GM08714 (cell line): ENCODE results near the gene TBC1D1.

Experiments
- H3K4me3 ChIP-seq: fragments of 200-500 bp; sonication (Bioruptor generic); 2 replicates; pipeline ENCODE4 v1.5.1; 2014; ENCODE audit warnings: mild to moderate bottlenecking, low read length, inconsistent platforms
- ZNF274 ChIP-seq: IDR thresholded peaks from 2 replicates; pipeline ENCODE4 v1.6.1; 2012; ENCODE audit warnings: mild to moderate bottlenecking, low read depth, low read length

TBC1D1 gene

DNA sequence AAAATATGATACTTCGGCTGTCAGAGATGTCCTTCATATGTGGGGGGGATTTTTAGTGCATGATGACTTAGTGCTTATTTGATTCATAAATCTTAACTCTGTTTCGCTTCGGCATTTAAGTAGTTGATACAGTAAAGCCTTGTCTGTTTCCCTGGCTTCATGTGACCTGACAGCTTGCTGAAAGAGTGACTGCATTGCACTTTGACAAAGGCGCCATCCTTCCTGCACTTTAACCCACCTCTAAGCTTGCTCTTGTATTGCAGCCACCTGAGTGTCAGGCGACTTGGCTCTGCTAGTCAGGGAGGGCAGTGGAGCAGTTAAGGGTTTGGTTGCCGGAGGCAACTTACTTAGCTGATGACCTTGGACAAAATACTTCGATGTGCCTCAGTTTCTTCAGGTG lies 134.8 kb downstream of the TBC1D1 start:
- no peak overlapping the region for H3K4me3 ChIP-seq
- no peak for TF ChIP-seq ZNF274

DNA sequence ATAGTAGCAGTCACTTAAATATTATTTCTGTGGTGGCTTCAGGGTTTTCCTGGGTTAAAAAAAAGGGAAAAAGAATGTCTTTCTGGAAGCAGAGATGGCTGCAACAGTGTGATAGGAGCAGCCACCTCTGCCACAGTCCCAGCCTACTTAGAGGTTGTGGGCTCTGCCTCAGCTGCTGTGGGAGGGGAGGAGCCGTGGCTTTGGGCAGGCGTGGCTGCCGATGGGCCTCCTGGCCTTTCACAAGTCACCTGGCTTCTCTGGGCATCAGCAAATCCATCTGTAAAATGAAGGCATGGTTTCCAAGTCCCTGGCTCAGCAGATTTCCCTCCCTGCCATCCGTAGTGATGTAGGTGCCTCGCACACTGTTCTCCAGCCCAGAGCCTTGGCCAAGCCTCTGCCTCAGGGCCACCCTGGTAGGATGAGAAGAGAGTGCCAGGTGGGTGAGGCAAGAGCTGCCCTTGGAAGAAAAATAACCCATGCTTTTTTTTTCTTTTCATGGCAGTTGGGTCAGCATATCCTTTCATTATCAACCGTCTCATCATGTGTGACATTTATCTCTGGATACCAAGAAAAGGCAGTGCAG lies 135.4 kb downstream of the TBC1D1 start:
- no peak overlapping the region for H3K4me3 ChIP-seq
- TF ChIP-seq ZNF274 = no peak

- no peak overlapping the region for H3K4me3 ChIP-seq
- no peak for TF ChIP-seq ZNF274
Observed at GRCh38 chr4:38030023-38030422, 139.1 kb downstream of the TBC1D1 start.

DNA sequence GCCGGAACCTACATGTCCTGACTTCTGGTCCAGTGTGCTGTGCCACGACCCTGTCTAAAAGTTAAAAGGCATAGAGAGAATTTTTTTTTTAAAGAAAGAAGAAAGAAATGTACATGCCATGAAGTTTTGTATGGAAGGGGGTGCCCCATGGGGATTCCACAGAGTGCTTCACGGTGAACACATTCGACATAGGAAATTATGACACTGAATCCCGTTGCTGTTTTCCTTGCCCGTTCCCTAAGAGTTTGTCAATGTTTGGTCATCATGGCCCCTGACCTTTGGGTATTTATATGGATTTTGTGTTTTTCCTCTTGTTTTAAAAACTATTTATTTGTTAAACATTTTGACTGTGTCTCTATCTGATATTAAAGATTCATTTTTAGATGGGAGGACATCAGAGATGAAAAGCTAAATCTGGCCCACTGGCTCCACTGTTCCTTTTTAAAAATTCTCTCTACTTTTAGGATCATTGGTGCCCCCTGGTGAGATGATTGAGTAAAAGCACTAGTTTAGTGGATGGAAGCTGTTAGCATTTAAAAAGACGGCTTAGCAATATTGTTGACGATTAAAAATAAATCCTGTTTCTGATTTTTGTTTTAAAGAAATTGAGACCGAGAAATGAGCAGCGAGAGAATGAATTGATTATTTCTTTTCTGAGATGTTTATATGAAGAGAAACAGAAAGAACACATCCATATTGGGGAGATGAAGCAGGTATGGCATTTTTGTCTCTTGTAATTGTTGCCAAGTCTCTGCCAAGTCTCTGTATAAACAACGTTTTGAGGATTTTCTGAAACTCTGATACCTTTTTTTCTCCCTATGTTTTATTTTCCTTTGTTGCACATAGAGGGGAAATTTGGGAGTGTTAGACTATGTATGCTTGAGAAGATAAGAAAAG lies 144.3 kb downstream of the TBC1D1 start:
- TF ChIP-seq ZNF274 = no peak
- no peak overlapping the region for H3K4me3 ChIP-seq

DNA sequence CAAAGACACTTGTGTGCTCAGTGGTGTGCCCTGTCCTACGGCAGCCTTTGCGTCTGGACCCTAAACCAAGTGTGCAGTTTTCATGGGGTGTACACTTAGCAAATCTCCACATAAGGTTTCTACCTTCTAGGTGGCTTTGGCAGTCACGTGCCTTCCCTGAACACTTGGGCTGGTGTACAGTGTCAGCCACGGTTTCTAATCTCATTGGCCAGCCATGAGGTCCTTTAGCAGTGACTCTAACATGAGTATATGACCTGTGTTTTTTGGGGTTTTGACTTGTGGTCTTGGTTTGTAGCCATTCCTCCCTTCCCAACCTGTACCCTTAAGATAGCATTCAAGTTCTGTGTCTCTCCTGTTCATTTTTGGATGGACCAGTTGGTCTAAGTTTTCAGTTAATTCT lies 145.7 kb downstream of the TBC1D1 start:
- TF ChIP-seq ZNF274 = no peak
- H3K4me3 ChIP-seq = no peak overlapping the region

- no peak for TF ChIP-seq ZNF274
- H3K4me3 ChIP-seq = no peak overlapping the region
Observed at GRCh38 chr4:38037612-38038011, 146.7 kb downstream of the TBC1D1 start.

- no peak overlapping the region for H3K4me3 ChIP-seq
- TF ChIP-seq ZNF274 = no peak
Observed at GRCh38 chr4:38040619-38041018, 149.7 kb downstream of the TBC1D1 start.

- no peak overlapping the region for H3K4me3 ChIP-seq
- TF ChIP-seq ZNF274 = no peak
Observed at GRCh38 chr4:38044060-38044459, 153.2 kb downstream of the TBC1D1 start.

- no peak overlapping the region for H3K4me3 ChIP-seq
- TF ChIP-seq ZNF274 = no peak
Observed at GRCh38 chr4:38045289-38045988, 154.6 kb downstream of the TBC1D1 start.

- TF ChIP-seq ZNF274 = no peak
- no peak overlapping the region for H3K4me3 ChIP-seq
Observed at GRCh38 chr4:38046727-38047489, 156.0 kb downstream of the TBC1D1 start.

DNA sequence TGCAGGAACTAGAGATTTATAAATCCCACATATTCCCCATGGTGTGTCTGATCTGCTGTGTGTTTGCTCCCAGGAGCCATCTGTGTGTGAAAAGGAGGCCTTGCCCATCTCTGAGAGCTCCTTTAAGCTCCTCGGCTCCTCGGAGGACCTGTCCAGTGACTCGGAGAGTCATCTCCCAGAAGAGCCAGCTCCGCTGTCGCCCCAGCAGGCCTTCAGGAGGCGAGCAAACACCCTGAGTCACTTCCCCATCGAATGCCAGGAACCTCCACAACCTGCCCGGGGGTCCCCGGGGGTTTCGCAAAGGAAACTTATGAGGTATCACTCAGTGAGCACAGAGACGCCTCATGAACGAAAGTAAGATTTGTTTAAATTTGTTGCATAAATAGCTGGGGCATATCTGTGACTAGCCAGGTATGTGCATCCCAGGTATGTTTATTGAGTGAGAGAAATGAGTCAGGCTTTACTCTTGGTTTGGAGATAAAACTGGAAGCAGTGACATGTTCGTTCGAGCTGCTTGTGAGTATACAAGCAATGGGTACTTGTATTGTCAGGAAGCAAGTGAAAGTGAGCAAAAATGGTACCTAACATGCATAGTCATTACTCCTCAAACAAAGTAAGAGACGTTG lies 158.8 kb downstream of the TBC1D1 start:
- no peak for TF ChIP-seq ZNF274
- H3K4me3 ChIP-seq = no peak overlapping the region

DNA sequence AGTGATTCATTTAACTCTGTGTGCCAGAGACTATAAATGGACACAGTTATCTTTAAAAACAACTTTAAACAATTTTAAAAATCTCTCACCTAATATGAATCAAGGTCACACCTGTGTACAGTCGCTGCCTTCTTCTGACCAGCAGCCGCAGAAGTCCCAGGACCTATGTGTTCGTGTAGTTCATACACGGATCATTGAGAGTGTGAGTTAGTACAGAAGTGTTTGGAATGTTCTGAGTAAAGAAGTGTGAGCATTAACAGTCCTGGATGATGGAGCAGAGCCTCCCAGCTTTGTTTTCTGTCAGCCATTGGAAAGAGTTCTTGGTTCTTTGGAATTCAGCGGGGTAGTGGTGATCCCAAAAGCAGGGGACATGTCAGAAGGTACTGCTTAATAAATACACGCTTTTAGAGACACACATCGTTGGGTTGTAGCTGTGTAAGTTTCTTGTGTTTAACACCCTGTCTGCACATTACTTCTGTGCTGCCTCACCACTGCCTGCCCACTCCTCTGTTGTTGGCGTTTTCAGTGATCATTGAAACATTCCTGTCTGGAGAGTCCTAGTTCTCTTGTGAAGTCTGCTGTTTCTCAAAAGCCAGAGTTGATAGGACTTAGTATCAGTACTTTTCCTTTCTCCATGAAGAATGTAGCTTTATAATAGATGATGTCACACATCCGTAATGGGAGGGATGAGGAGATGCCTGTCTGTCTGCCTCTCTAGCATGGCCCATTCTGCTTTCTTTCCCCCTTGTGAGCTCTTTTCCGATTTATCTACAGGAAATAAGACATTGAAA lies 159.9 kb downstream of the TBC1D1 start:
- H3K4me3 ChIP-seq = no peak overlapping the region
- no peak for TF ChIP-seq ZNF274

- no peak overlapping the region for H3K4me3 ChIP-seq
- no peak for TF ChIP-seq ZNF274
Observed at GRCh38 chr4:38055566-38055965, 164.7 kb downstream of the TBC1D1 start.
